GM04503 (cell line): ENCODE results near the gene FAT1.
A peak's percentile ranks its signal among the peaks of the same experiment; 100 is the strongest.
"Not testable (repeated sequence)": the region's sequence is repeated elsewhere in the genome, so short reads cannot be mapped to it uniquely, and the experiment has no call there.

Experiments used
- DNase-seq: peaks from one replicate; pipeline ENCODE4 v3.0.0-alpha.2; 2012; ENCODE audit warnings: low read depth

FAT1 gene

GRCh38 chr4:186723292-186724057 is at the start of gene FAT1:
TSS of gene FAT1 (minus strand) at chr4:186723856. CDS start at chr4:186709827, 14,029 bp downstream.
- peak; percentile 16 for DNase-seq

- DNase-seq: no peak
Measured at GRCh38 chr4:186772936-186773487, 49.4 kb upstream of the FAT1 start.

GRCh38 chr4:186771624-186772023 is 48.0 kb upstream of the FAT1 start:
- DNase-seq: no peak

GRCh38 chr4:186770481-186771175 is 47.0 kb upstream of the FAT1 start:
- DNase-seq: peak; percentile 69

- no peak for DNase-seq
Measured at GRCh38 chr4:186767794-186768193, 44.1 kb upstream of the FAT1 start.

- no peak for DNase-seq
Measured at GRCh38 chr4:186765673-186766546, 42.3 kb upstream of the FAT1 start.

- peak; percentile 77 for DNase-seq
Measured at GRCh38 chr4:186765138-186765537, 41.5 kb upstream of the FAT1 start.

GRCh38 chr4:186764457-186764856 is 40.8 kb upstream of the FAT1 start:
- no peak for DNase-seq

GRCh38 chr4:186762865-186763264 is 39.2 kb upstream of the FAT1 start:
- no peak for DNase-seq

- DNase-seq: no peak
Measured at GRCh38 chr4:186762361-186762760, 38.7 kb upstream of the FAT1 start.

- not testable (repeated sequence) for DNase-seq
Measured at GRCh38 chr4:186761956-186762355, 38.3 kb upstream of the FAT1 start.

- DNase-seq: no peak
Measured at GRCh38 chr4:186761393-186761792, 37.7 kb upstream of the FAT1 start.

- DNase-seq: peak; percentile 81
Measured at GRCh38 chr4:186760576-186760975, 36.9 kb upstream of the FAT1 start.

- DNase-seq: no peak
Measured at GRCh38 chr4:186759990-186760389, 36.3 kb upstream of the FAT1 start.

- no peak for DNase-seq
Measured at GRCh38 chr4:186758929-186759682, 35.5 kb upstream of the FAT1 start.

GRCh38 chr4:186757696-186758355 is 34.2 kb upstream of the FAT1 start:
- no peak for DNase-seq

- not testable (repeated sequence) for DNase-seq
Measured at GRCh38 chr4:186756550-186756949, 32.9 kb upstream of the FAT1 start.

- no peak for DNase-seq
Measured at GRCh38 chr4:186755550-186756519, 32.2 kb upstream of the FAT1 start.

GRCh38 chr4:186754976-186755375 is 31.3 kb upstream of the FAT1 start:
- no peak for DNase-seq

- DNase-seq: no peak
Measured at GRCh38 chr4:186752325-186752724, 28.7 kb upstream of the FAT1 start.
